Left lobe of liver (tissue), 2 donors: ENCODE measurements around the gene ILK. TPM values are rescaled to one million over a fixed set of nuclear protein-coding genes. Genes with fewer than 3 reads are reported as not detected.

Experiments
- ATAC-seq: fragments of 200-7000 bp; cut with Tn5 transposase; one replicate; pipeline ENCODE4 v1.9.1; 2020; ENCODE audit warnings: mild to moderate bottlenecking, moderate library complexity
- DNase-seq: peaks from one replicate; pipeline ENCODE4 v3.0.0-alpha.2; 2020; ENCODE audit warnings: low spot score
- total RNA-seq: library from RNA; stranded (reverse); gene quantifications from one replicate; pipeline ENCODE4 v1.2.1, GENCODE V29; 2021
- donor health status: DM: no; HTN: no; CAD: no; lungs with moderate emphysema.
- donor health status: DM: no; HTN: yes; CAD: no.

The ILK gene
- total RNA-seq, 1 donor from 2014 or later, result 41.1 TPM

GRCh38 chr11:6633422-6634408, 30.1 kb downstream of the ILK start:
- DNase-seq, result no peak
- no peak for ATAC-seq

- DNase-seq (no peak), ATAC-seq (no peak)
Measured at GRCh38 chr11:6634534-6634933, 31.0 kb downstream of the ILK start.

GRCh38 chr11:6635082-6635932, 31.7 kb downstream of the ILK start:
- peak; percentile 58 for ATAC-seq
- DNase-seq, result no peak

DNA sequence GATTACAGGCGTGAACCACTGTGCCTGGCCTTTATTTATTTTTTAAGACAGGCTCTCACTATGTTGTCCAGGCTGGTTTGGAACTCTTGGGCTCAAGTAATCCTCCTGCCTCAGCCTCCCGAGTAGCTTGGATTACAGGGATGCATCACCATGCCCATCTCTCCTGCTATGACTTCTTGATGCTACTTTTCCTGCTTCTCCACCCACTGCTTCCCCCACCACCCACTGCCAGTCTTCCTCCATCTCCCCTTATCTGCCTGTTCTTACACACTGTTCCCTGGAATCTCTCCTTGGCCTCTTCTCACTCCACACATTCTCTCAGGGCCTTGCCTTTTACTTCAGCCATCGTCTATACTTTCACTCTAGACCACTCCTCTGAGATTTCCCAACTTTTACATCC, 32.9 kb downstream of the ILK start:
- DNase-seq (no peak), ATAC-seq (no peak)

- DNase-seq, result peak; percentile 70
Measured at GRCh38 chr11:6637871-6638270, 34.3 kb downstream of the ILK start.

DNA sequence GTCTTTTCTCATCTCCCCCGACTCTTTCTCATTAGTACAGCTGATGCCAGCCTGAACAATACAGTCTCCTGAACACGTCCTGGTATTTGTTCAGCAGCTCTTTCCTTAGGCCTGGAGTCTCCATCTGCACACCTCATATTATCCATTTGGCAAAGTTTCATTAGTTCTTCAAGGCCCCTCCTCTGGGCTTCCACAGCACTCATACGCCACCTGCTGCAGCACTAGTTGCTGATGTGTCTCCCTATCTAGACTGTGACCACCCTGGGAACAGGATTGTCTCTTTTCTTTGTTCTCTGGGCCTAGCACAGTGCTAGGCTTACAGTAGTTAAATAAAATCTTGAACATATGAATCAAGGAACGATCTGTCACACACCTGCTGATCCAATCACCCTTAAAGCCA, 34.9 kb downstream of the ILK start:
- ATAC-seq, result no peak
- no peak for DNase-seq

More at GRCh38 chr11:6637871-6638270, 34.3 kb downstream of the ILK start:
- peak; percentile 93 for ATAC-seq

DNA sequence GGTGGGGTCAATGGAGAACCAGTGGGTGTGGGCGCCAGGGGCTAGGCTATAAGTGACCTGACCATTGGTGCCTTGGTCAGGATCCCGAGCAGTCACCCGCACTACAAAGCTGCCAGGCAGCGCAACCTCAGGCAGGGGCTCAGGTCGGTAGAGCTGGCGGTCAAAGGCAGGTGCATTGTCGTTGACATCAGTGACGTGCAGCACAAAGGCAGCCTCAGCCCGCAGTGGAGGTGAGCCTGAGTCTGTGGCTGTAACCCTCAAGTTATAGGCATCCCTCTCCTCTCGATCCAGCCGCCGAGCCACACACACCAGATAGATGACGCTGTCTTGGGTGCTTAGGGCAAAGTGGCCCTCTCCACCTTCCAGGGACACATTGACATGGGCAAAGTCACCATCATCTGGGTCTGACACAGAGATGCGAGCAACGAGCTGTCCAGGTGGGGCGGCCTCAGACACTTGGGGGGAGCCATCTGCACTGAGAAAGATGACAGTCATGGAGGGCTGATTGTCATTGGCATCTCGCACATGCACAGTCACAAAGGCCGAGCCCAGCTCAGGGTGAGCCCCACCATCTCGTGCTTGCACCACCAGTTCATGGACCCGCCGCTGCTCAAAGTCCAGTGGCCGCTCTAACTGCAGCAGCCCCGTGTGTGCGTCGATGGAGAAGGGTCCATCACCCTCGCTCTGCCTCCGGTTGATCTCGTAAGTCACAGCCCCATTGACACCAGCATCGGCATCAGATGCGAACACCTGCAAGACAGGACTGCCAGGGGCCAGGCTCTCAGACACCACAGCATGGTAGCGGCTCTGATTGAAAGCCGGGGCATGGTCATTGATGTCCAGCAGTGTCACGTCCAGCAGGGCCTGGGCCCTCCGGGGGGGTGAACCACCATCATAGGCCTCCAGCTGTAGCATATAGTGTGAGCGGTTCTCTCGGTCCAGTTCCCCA, 36.7 kb downstream of the ILK start:
- no peak for ATAC-seq
- no peak for DNase-seq

GRCh38 chr11:6640985-6641701, 37.6 kb downstream of the ILK start:
- no peak for DNase-seq
- ATAC-seq, result no peak

GRCh38 chr11:6642957-6643356, 39.4 kb downstream of the ILK start:
- DNase-seq (no peak), ATAC-seq (no peak)

- peak; percentile 60 for ATAC-seq
- no peak for DNase-seq
Measured at GRCh38 chr11:6646071-6646470, 42.5 kb downstream of the ILK start.

DNA sequence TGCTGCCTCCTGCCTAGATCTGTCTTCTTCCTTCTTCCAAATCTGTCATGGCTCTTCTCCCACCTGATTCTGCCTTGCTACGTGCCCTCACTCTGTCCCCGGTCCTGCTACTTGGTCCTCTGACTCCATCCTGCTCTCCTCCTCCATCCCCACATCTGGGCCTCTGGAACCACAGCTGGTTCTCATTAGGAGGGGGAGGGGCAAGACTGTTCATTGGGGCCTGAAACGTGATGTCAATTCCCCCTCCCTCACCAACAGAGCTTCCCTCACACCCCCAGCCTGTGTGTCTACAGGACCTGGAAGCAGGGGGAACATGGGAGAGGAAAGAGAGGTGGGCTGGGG, 43.0 kb downstream of the ILK start:
- ATAC-seq (peak; percentile 11), DNase-seq (no peak)

DNA sequence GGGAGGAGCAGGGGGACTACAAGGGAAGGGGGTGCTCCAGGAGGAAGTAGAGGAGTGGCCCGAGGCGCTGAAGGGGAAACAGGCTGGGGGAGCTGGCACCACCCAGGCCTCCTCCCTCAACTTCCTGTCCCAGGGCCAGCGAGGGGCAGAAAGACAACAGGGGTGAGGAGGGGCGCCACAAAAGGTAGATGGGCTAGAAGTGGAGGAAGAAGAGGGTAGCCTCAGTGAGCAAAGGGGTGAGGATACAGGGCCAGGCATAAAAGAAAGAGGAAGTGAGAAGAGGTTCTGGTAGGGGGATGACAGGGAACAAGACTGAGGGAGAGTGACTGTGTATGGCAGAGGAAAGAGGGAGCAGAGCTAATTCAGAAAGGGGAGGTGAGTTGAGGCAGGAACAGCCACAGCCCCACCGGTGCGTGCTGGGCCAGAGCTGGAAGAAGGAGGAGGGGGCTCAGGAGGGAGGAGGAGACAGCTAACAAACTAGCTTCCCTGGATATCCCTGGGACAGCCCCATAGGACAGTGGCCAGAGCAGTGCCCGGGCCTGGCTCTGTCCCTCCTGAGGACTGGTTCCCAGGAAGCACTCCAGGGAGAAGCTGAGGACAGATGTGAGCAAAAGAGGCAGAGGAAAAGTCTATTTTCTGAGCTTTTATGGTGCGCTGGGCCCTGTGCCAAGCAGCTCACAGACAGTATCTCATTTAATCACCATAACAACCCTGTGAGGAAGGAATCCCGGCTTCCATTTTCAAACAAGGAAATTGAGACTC, 43.5 kb downstream of the ILK start:
- DNase-seq (no peak), ATAC-seq (peak; percentile 42)

GRCh38 chr11:6647836-6648235, 44.3 kb downstream of the ILK start:
- ATAC-seq, result no peak
- no peak for DNase-seq

DNA sequence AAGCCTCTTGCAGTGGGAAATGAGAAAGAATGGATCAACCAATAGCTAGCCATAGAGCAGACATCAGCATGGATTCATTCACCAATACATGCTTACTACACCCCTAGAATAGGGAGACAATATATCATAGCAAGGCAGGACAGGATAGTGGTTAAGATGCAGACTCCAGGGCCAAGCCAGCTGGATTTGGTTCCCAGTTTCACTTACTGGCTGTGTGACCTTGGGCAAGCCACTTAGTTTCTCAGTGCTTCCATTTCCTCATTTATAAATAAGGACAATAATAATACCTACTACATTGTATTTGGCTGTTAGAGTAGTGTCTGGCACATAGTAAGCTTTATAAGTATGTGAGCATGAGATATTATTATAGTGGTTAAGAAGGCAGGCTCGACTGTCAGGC, 44.9 kb downstream of the ILK start:
- no peak for DNase-seq
- ATAC-seq, result no peak

GRCh38 chr11:6650104-6650503, 46.5 kb downstream of the ILK start:
- ATAC-seq (no peak), DNase-seq (no peak)

GRCh38 chr11:6650980-6651379, 47.4 kb downstream of the ILK start:
- ATAC-seq (no peak), DNase-seq (no peak)

- ATAC-seq, result no peak
- DNase-seq, result no peak
Measured at GRCh38 chr11:6652182-6652581, 48.6 kb downstream of the ILK start.

DNA sequence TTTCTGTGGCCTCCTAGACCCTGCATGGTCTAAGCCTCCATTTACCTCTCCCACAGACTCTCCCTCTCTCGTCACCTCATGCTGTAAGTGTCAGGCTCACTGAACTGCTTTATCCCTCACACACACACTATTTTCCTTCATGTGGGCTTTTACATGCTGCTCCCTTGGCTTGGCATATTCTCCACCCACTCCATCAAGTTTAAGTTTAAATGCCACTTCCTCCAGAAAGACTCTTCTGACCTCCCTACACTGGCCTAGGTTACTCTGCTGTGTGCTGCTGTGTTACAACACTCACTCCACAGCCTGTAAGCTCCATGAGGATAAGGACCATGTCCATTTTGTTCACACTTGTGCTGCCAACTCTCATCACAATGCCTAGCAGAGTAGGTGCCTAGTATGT, 49.5 kb downstream of the ILK start:
- DNase-seq, result no peak
- no peak for ATAC-seq

GRCh38 chr11:6653656-6654055, 50.1 kb downstream of the ILK start:
- DNase-seq (no peak), ATAC-seq (no peak)
